ENCODE results near the gene KCNH1.

KCNH1 gene

DNA sequence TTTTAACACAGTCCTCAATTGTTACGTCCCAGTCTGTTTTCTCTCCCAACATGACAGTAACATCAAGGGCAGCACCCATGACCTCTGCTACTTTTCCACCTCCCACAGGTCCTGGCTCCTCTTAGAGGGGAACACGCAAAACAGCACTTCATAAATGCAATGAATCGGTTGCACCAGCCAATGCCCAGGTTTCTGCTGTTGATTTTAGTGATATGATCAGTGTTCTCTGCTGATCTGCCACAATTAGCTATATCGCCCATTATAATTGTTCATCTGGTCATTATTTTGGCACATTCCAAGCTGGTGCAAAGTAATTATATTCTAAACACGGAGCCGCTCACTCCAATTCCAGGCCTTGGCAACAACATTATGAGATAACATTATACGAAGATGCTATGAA lies 184.5 kb downstream of the KCNH1 start:
- in situ Hi-C loops (cut with HindIII; ENCODE audit: low pct_unique_long_range_greater_than_20kb, low sequenced_read_pairs), result no loop called here
- DNase-seq (ENCODE audit: low read depth in 1 of 2, low spot score in 1 of 2), result no peak
- TF ChIP-seq JUND (IDR thresholded peaks at IDR 0.05; ENCODE audit: low read depth), result no peak

DNA sequence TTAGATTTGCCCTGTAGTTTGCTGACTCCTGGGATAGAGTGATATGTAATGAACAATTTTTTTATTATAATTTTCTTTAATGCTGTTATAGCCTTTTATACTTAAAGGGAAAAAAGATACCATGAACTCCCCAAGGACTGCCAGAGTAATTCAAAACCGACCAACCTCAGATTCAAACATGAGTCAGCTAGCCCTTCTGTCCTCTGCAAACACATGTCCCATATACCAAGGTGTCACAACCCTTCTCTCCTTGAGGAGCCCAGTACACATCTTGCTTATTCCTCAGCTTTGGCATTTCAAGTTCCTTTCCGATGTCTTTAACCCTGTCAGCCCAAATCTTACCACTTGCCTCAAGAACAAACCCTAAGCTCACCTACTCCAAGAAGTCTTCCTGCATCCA lies 184.9 kb downstream of the KCNH1 start:
- in situ Hi-C loops (cut with HindIII; ENCODE audit: low pct_unique_long_range_greater_than_20kb, low sequenced_read_pairs), result no loop called here
- TF ChIP-seq JUND (IDR thresholded peaks at IDR 0.05; ENCODE audit: low read depth), result no peak
- DNase-seq (ENCODE audit: low read depth in 1 of 2, low spot score in 1 of 2), result no peak

DNA sequence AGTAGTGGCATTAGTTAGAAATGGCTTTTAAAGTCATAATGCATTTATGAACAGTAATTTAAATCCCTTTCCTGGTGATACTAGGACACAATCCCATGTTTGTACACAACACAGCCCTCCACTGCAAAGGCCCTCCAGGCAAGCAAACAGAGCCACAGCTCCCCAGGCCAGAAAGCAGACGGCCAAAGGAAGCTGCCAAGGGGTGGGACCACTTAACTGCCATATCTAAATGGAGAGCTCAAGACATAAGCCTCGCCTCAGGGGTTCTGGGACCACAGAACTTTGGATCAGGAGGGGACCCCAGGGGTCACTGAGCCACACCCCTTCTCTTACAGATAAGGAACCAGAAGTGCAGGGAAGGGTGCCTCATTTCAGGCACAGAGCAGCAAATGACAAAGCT lies 189.7 kb downstream of the KCNH1 start:
- no peak for TF ChIP-seq JUND (IDR thresholded peaks at IDR 0.05; ENCODE audit: low read depth)
- DNase-seq (ENCODE audit: low read depth in 1 of 2, low spot score in 1 of 2), result no peak
- in situ Hi-C loops (cut with HindIII; ENCODE audit: low pct_unique_long_range_greater_than_20kb, low sequenced_read_pairs), result no loop called here

- DNase-seq (ENCODE audit: low read depth in 1 of 2, low spot score in 1 of 2), result no peak
- TF ChIP-seq JUND (IDR thresholded peaks at IDR 0.05; ENCODE audit: low read depth), result no peak
- in situ Hi-C loops (cut with HindIII; ENCODE audit: low pct_unique_long_range_greater_than_20kb, low sequenced_read_pairs), result no loop called here
These were observed 191.4 kb downstream of the KCNH1 start for GRCh38 chr1:210942513-210942912.

- no peak for TF ChIP-seq JUND (IDR thresholded peaks at IDR 0.05; ENCODE audit: low read depth)
- no peak for DNase-seq (ENCODE audit: low read depth in 1 of 2, low spot score in 1 of 2)
- in situ Hi-C loops (cut with HindIII; ENCODE audit: low pct_unique_long_range_greater_than_20kb, low sequenced_read_pairs), result no loop called here
These were observed 193.8 kb downstream of the KCNH1 start for GRCh38 chr1:210940081-210940617.

DNA sequence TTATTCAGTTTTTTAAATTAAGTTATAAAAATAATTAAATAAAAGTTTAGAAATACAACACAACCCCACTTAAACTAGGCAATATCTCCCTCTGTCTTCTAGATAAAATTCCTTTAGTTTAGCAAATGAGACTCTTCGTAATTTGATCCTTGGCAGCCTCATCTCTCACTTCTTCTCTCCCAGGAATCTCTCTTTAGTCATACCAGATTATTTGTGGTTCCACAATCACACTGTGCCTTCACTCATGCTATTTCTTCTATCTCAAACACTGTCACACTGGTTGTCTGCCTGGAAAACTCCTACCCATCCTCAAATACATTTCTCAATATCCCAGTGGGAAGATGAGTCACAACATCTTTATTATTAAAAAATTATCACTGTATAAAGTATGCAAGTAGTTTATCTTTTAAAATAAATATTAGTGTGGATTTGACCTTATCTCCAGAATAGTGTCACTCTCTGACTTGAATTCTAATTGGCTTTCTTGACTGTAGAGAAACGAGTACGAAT lies 195.5 kb downstream of the KCNH1 start:
- in situ Hi-C loops (cut with HindIII; ENCODE audit: low pct_unique_long_range_greater_than_20kb, low sequenced_read_pairs), result no loop called here
- no peak for DNase-seq (ENCODE audit: low read depth in 1 of 2, low spot score in 1 of 2)
- TF ChIP-seq JUND (IDR thresholded peaks at IDR 0.05; ENCODE audit: low read depth), result no peak

GRCh38 chr1:210937846-210938245 lies 196.1 kb downstream of the KCNH1 start:
- TF ChIP-seq JUND (IDR thresholded peaks at IDR 0.05; ENCODE audit: low read depth), result no peak
- DNase-seq (ENCODE audit: low read depth in 1 of 2, low spot score in 1 of 2), result no peak
- in situ Hi-C loops (cut with HindIII; ENCODE audit: low pct_unique_long_range_greater_than_20kb, low sequenced_read_pairs), result no loop called here

DNA sequence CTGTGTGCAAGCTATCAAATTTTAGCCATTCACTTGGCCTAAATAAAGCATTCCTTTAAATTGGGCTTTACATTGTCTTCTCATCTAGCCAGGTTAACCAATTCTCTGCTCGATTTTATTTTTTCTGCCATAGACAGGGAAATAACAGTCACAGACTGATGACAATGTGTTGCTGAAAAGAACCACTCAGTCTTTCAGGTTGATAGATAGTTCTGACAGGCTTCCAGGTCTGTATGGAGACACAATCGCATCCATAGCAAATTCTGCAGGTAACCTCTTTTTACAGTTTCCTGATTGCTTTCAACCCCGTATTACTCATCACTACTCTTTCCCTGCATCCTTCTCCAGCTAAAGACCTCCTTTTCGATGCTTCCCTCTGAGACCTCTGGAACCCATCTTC lies 198.0 kb downstream of the KCNH1 start:
- no peak for TF ChIP-seq JUND (IDR thresholded peaks at IDR 0.05; ENCODE audit: low read depth)
- DNase-seq (ENCODE audit: low read depth in 1 of 2, low spot score in 1 of 2), result no peak
- in situ Hi-C loops (cut with HindIII; ENCODE audit: low pct_unique_long_range_greater_than_20kb, low sequenced_read_pairs), result no loop called here

DNA sequence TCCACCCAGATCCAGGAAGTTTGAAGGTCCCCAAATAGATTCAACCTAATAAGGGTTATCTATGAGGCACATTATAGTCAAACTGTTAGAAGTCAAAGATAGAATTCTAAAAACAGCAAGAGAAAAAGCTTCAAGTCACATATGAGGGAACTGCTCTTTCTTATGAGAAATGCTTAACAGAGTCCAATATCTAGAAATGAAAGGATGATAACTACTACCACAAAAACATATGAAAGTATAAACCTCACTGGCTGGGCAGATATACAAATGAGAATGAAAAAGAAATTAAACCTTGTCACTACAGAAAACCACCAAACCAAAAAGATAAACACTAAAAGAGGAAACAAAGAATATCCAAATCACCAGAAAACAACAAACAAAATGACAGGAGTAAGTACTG lies 201.8 kb downstream of the KCNH1 start:
- DNase-seq (ENCODE audit: low read depth in 1 of 2, low spot score in 1 of 2), result no peak
- in situ Hi-C loops (cut with HindIII; ENCODE audit: low pct_unique_long_range_greater_than_20kb, low sequenced_read_pairs), result no loop called here
- no peak for TF ChIP-seq JUND (IDR thresholded peaks at IDR 0.05; ENCODE audit: low read depth)

GRCh38 chr1:210922666-210923065 lies 211.3 kb downstream of the KCNH1 start:
- in situ Hi-C loops (cut with HindIII; ENCODE audit: low pct_unique_long_range_greater_than_20kb, low sequenced_read_pairs), result no loop called here
- DNase-seq (ENCODE audit: low read depth in 1 of 2, low spot score in 1 of 2), result no peak
- TF ChIP-seq JUND (IDR thresholded peaks at IDR 0.05; ENCODE audit: low read depth), result no peak

DNA sequence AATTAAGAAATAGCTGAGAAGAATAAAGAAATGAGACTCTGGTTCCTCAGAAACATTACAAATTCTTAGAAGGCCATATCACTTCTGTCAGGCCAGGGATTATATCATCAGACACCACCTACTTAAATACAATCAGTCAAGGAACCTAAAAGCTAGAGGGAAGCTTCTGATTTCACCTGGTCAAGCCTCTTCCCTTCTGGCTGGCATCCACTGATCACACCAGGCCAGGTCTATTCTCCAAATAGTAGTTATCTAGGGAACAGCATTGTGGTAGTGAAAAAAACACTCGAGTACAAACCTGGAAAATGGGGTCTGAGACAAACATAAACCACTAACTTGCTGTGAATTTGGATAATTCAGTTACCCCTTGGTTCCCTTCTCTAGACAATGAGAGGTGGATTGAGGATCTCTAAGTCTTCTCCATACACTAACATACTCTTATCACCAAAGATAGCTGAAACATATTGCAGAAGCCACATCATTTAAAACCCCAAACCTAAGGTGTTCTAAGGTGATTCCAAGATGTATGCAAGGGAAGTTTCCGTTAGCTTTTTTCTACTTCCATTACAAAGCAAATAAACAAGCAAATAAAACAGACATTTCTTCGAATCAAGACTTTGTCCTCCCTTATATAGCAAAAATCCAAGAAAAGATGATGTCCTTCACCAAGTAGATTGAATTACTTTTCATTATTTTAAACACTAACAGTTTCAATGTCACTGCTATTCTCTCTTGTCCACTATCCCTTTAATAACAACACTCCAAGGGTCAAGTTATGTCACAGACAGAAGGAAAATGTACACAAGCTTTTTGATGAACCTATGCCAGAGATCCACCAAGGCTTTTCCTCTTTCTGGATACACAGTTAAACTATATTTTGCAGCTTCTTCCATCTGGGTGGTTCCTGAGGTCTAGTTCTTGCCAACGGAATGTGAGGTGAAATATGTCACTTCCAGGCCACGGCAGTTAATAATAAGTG lies 212.9 kb downstream of the KCNH1 start:
- in situ Hi-C loops (cut with HindIII; ENCODE audit: low pct_unique_long_range_greater_than_20kb, low sequenced_read_pairs), result no loop called here
- TF ChIP-seq JUND (IDR thresholded peaks at IDR 0.05; ENCODE audit: low read depth), result no peak
- no peak for DNase-seq (ENCODE audit: low read depth in 1 of 2, low spot score in 1 of 2)

- no peak for DNase-seq (ENCODE audit: low read depth in 1 of 2, low spot score in 1 of 2)
- TF ChIP-seq JUND (IDR thresholded peaks at IDR 0.05; ENCODE audit: low read depth), result no peak
- in situ Hi-C loops (cut with HindIII; ENCODE audit: low pct_unique_long_range_greater_than_20kb, low sequenced_read_pairs), result no loop called here
These were observed 213.7 kb downstream of the KCNH1 start for GRCh38 chr1:210920258-210920657.

GRCh38 chr1:210918893-210919292 lies 215.1 kb downstream of the KCNH1 start:
- DNase-seq (ENCODE audit: low read depth in 1 of 2, low spot score in 1 of 2), result no peak
- TF ChIP-seq JUND (IDR thresholded peaks at IDR 0.05; ENCODE audit: low read depth), result no peak
- in situ Hi-C loops (cut with HindIII; ENCODE audit: low pct_unique_long_range_greater_than_20kb, low sequenced_read_pairs), result no loop called here

All from T47D (cell line).